Measurements from ENCODE around the gene IL18R1. TPM values are rescaled to one million over a fixed set of nuclear protein-coding genes. Genes with fewer than 3 reads are reported as not detected.

IL18R1 gene
- total RNA-seq, 1 donor, result 4.7 TPM

DNA sequence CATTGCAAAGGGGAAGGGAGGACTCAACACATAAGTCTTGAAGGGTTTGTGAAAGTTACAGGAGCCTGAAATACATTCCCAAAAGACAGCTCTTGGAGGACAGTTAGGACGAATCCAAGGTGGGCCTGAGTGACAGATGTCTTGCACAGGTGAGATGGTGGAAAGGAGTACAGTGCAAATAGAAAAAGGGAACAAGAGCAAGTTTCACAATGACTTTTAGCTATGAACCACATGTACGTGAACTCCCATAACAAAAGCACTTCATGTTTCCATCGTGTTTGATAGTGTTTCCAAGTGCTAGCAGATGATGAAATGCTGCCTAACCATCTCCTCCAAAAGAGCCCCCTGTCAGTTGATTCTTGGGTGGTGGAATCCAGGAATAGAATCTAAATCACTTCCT, 69.2 kb downstream of the IL18R1 start:
- DNase-seq (ENCODE audit: low read depth), result no peak
- TF ChIP-seq, protein P1, sequence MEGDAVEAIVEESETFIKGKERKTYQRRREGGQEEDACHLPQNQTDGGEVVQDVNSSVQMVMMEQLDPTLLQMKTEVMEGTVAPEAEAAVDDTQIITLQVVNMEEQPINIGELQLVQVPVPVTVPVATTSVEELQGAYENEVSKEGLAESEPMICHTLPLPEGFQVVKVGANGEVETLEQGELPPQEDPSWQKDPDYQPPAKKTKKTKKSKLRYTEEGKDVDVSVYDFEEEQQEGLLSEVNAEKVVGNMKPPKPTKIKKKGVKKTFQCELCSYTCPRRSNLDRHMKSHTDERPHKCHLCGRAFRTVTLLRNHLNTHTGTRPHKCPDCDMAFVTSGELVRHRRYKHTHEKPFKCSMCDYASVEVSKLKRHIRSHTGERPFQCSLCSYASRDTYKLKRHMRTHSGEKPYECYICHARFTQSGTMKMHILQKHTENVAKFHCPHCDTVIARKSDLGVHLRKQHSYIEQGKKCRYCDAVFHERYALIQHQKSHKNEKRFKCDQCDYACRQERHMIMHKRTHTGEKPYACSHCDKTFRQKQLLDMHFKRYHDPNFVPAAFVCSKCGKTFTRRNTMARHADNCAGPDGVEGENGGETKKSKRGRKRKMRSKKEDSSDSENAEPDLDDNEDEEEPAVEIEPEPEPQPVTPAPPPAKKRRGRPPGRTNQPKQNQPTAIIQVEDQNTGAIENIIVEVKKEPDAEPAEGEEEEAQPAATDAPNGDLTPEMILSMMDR (IDR thresholded peaks at IDR 0.05; ENCODE audit: insufficient read depth, low read length), result no peak
- H3K4me3 ChIP-seq (ENCODE audit: low read depth, low read length), result no peak overlapping the region

DNA sequence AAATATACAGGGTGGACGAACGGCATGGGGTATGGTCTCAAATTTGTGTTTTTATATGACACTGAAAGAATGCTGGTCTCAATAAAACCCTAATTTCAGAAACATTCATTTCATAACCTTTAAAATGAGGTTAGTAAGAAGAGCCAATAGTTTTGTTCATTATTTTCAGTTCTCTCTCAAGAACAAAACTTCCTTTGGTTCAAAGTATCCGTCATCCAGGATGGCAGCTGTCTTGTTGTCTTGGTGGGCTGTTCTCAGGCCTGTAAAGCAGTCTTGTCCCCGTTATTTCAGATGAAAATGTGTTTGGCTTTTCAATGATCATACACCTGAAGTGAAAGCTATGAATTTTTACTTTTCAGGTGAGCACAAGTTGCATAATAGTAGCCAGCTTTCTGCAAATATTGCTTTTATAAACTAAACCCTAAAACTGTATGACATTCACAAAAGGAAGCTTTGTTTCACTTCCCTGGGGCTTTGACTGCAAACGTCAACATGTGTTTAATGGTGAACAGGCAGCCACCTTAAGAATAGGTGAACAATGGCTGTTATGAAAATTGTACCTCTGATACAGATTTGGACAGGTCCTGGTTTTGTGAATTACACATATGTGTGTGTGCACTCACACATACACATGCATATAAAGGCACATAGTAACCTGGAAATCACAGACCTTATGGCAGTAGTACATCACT, 70.0 kb downstream of the IL18R1 start:
- TF ChIP-seq, protein P1 (IDR thresholded peaks at IDR 0.05; ENCODE audit: insufficient read depth, low read length), result no peak
- DNase-seq (ENCODE audit: low read depth), result no peak
- H3K4me3 ChIP-seq (ENCODE audit: low read depth, low read length), result no peak overlapping the region

DNA sequence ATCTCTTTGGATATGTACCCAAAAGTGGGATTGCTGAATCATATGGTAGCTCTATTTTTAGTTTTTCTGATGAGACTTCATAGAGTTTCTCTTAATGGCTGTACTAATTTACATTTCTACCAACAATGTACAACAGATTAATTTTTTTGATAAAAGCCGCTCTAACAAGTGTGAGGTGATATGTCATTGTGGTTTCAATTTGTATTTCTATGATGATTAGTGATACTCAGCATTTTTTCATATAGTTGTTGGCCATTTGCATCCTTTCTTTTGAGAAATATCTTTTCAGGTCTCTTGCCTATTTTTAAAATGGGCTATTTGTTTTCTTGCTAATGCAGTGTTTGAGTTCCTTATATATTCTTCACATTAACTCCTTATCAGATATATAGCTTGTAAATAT, 71.7 kb downstream of the IL18R1 start:
- no peak for DNase-seq (ENCODE audit: low read depth)
- TF ChIP-seq, protein P1 (IDR thresholded peaks at IDR 0.05; ENCODE audit: insufficient read depth, low read length), result no peak
- H3K4me3 ChIP-seq (ENCODE audit: low read depth, low read length), result no peak overlapping the region

DNA sequence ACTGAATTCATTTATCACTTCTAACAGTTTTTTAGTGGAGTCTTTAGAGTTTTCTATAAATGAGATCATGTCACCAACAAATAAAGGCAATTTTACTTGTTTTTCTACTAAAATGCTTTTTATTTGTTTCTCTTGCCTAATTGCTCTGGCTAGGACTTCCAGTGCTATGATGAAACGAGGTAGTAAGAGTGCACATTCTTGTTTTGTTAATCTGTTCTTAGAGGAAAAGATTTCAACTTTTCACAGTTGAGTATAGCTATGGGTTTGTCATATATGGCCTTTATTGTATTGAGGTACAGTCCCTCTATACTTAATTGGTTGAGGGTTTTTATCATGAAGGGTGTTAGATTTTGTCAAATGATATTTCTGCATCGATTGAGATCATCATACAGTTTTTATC, 73.0 kb downstream of the IL18R1 start:
- no peak for DNase-seq (ENCODE audit: low read depth)
- H3K4me3 ChIP-seq (ENCODE audit: low read depth, low read length), result no peak overlapping the region
- TF ChIP-seq, protein P1 (IDR thresholded peaks at IDR 0.05; ENCODE audit: insufficient read depth, low read length), result no peak

DNA sequence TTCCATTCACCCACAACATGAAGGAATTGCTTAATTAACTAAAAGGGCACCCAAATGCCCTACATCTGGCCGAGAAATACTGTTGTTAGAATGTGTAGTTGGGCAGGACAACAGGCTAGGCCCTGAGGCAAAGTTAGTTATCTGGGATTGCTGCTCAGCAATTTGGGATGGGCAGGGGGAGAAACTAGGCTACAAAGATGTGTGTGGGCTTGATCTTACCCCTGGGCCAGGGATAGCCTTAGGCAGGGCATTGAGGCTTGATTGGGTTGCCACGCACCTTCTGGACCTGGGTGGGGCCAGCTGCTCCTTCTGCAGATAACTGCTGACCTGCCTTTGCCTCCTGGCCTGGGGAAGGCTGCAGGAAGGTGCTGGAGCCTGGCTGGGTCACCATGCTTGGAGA, 76.8 kb downstream of the IL18R1 start:
- no peak overlapping the region for H3K4me3 ChIP-seq (ENCODE audit: low read depth, low read length)
- DNase-seq (ENCODE audit: low read depth), result no peak
- TF ChIP-seq, protein P1 (IDR thresholded peaks at IDR 0.05; ENCODE audit: insufficient read depth, low read length), result no peak

DNA sequence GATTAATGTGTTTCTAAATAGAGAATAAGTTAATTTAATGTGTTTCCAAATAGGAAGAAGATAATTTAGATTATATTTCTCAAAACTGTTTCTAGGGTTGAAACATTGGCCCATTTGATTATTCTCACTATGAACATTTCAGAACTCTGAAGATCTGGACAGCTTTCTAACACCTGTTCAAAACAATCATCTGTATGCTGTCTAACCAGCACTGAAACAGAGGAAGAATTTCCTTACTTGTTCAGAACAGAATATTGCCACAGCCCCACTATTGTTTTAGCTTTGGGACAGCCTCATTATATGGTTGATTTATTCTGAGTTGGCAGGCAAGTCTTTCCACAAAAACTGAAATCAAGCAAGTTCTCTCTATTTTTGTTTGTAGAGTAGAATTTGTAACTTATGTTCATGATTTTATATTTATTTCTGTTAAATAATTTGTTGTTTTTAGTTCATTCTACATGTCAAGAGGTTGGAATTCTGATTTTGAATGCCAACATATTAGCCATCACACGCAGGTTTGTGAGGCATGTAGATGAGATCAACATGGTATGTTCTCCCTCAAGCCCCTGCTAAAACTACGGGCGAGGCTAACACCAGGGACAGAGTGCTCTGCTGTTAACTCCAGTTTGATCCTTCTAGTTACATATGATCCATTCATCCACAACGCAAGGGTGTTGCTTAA, 78.5 kb downstream of the IL18R1 start:
- no peak overlapping the region for H3K4me3 ChIP-seq (ENCODE audit: low read depth, low read length)
- TF ChIP-seq, protein P1 (IDR thresholded peaks at IDR 0.05; ENCODE audit: insufficient read depth, low read length), result no peak
- no peak for DNase-seq (ENCODE audit: low read depth)

Data from fibroblast of the aortic adventitia (primary cell).